Liver (tissue), 3 donors: ENCODE measurements around the gene CABLES1.

Experiments
- CTCF ChIP-seq: fragments of 150-350 bp; IDR thresholded peaks from 2 replicates; pipeline ENCODE4 v1.5.1; 2017; ENCODE audit warnings: improper control_type of control experiment, low read depth, low read length; ENCODE audit not compliant: missing input control
- EGR1 ChIP-seq, 2 donors: IDR thresholded peaks; 2 replicates each; pipeline ENCODE4 v1.6.1; 2016 to 2018; ENCODE audit warnings: antibody characterized with exemption in 2 of 2, low read depth in 2 of 2
- GABPA ChIP-seq, 2 donors: IDR thresholded peaks in 1 of 2; conservative IDR thresholded peaks in 1 of 2; 2 replicates each; pipeline ENCODE4 v1.6.1; 2016; ENCODE audit warnings: antibody characterized with exemption in 2 of 2, mild to moderate bottlenecking in 1 of 2, moderate library complexity in 1 of 2
- HNF4G ChIP-seq: IDR thresholded peaks from 2 replicates; pipeline ENCODE4 v1.6.1; 2016; ENCODE audit warnings: antibody characterized with exemption
- MAX ChIP-seq: IDR thresholded peaks from 2 replicates; pipeline ENCODE4 v1.6.1; 2016; ENCODE audit warnings: antibody characterized with exemption
- NR2F2 ChIP-seq: IDR thresholded peaks from 2 replicates; pipeline ENCODE4 v1.6.1; 2016; ENCODE audit warnings: antibody characterized with exemption
- RAD21 ChIP-seq, 2 donors: IDR thresholded peaks; 2 replicates each; pipeline ENCODE4 v1.6.1; 2016; ENCODE audit warnings: antibody characterized with exemption in 2 of 2, mild to moderate bottlenecking in 2 of 2
- REST ChIP-seq: IDR thresholded peaks from 2 replicates; pipeline ENCODE4 v1.6.1; 2016; ENCODE audit warnings: antibody characterized with exemption, mild to moderate bottlenecking
- TAF1 ChIP-seq: conservative IDR thresholded peaks from 2 replicates; pipeline ENCODE4 v1.6.1; 2016; ENCODE audit warnings: antibody characterized with exemption, mild to moderate bottlenecking
- YY1 ChIP-seq: IDR thresholded peaks from 2 replicates; pipeline ENCODE4 v1.6.1; 2016; ENCODE audit warnings: antibody characterized with exemption, mild to moderate bottlenecking
- donor health status: healthy.
- donor health status: healthy.

- no peak for TF ChIP-seq CTCF
- TF ChIP-seq HNF4G = no peak
- no peak for TF ChIP-seq REST
- TF ChIP-seq TAF1 = no peak
- no peak for TF ChIP-seq EGR1 (IDR thresholded peaks at IDR 0.05; ENCODE audit: low read depth in 2 of 2)
- TF ChIP-seq NR2F2 = no peak
- TF ChIP-seq RAD21 (IDR thresholded peaks at IDR 0.05) = no peak
- TF ChIP-seq MAX = no peak
- TF ChIP-seq YY1 = no peak
- TF ChIP-seq GABPA (IDR thresholded peaks at IDR 0.05 in 1 of 2, conservative IDR thresholded peaks at IDR 0.05 in 1 of 2) = no peak
Measured at GRCh38 chr18:23211146-23211545, 75.9 kb downstream of the CABLES1 start.
